GM23338 (cell line): Measurements from ENCODE around the gene PDLIM5.

Experiments used
- CREB1 ChIP-seq: fragments of 250-450 bp; sonication (Bioruptor Pico); IDR thresholded peaks from 2 replicates; pipeline ENCODE4 v1.5.0; 2020; ENCODE audit warnings: low read depth, mild to moderate bottlenecking, moderate library complexity
- CTCF ChIP-seq, 2 experiments: fragments of 200-600 bp in 1 of 2; sonication (generic) in 1 of 2; conservative IDR thresholded peaks; 2 replicates each; pipeline versions ENCODE4 v1.5.1 to v1.6.1; 2016 to 2017; ENCODE audit warnings: antibody characterized with exemption in 2 of 2, low read depth in 2 of 2, mild to moderate bottlenecking in 2 of 2, moderate library complexity in 1 of 2
- EZH2 ChIP-seq: fragments of 200-600 bp; sonication (generic); IDR thresholded peaks from one replicate; pipeline ENCODE4 v1.8.0; 2017; ENCODE audit warnings: antibody characterized with exemption, mild to moderate bottlenecking, low read depth; ENCODE audit not compliant: unreplicated experiment
- EZH2phosphoT487 ChIP-seq: fragments of 200-600 bp; sonication (generic); IDR thresholded peaks from one replicate; pipeline ENCODE4 v1.8.1; 2018; ENCODE audit warnings: antibody characterized with exemption; ENCODE audit not compliant: unreplicated experiment
- JUNB ChIP-seq: IDR thresholded peaks from one replicate; pipeline ENCODE4 v1.6.1; 2016; ENCODE audit warnings: antibody characterized with exemption; ENCODE audit not compliant: unreplicated experiment
- POLR2AphosphoS5 ChIP-seq: IDR thresholded peaks from 2 replicates; pipeline ENCODE4 v1.6.1; 2016; ENCODE audit warnings: antibody characterized with exemption, low read depth
- TF ChIP-seq, protein P1 (sequence below): IDR thresholded peaks from one replicate; pipeline ENCODE4 v1.6.1; 2018; ENCODE audit warnings: antibody characterized with exemption; ENCODE audit not compliant: unreplicated experiment
- TF ChIP-seq, protein P2 (sequence below): IDR thresholded peaks from 2 replicates; pipeline ENCODE4 v1.6.1; 2016; ENCODE audit warnings: antibody characterized with exemption

- TF ChIP-seq JUNB, result no peak
- TF ChIP-seq CREB1, result no peak
- no peak for TF ChIP-seq CTCF (conservative IDR thresholded peaks at IDR 0.05; ENCODE audit: low read depth in 2 of 2)
- TF ChIP-seq, protein P1, sequence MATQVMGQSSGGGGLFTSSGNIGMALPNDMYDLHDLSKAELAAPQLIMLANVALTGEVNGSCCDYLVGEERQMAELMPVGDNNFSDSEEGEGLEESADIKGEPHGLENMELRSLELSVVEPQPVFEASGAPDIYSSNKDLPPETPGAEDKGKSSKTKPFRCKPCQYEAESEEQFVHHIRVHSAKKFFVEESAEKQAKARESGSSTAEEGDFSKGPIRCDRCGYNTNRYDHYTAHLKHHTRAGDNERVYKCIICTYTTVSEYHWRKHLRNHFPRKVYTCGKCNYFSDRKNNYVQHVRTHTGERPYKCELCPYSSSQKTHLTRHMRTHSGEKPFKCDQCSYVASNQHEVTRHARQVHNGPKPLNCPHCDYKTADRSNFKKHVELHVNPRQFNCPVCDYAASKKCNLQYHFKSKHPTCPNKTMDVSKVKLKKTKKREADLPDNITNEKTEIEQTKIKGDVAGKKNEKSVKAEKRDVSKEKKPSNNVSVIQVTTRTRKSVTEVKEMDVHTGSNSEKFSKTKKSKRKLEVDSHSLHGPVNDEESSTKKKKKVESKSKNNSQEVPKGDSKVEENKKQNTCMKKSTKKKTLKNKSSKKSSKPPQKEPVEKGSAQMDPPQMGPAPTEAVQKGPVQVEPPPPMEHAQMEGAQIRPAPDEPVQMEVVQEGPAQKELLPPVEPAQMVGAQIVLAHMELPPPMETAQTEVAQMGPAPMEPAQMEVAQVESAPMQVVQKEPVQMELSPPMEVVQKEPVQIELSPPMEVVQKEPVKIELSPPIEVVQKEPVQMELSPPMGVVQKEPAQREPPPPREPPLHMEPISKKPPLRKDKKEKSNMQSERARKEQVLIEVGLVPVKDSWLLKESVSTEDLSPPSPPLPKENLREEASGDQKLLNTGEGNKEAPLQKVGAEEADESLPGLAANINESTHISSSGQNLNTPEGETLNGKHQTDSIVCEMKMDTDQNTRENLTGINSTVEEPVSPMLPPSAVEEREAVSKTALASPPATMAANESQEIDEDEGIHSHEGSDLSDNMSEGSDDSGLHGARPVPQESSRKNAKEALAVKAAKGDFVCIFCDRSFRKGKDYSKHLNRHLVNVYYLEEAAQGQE, result no peak
- no peak for TF ChIP-seq EZH2
- TF ChIP-seq EZH2phosphoT487, result no peak
- no peak for TF ChIP-seq POLR2AphosphoS5
- TF ChIP-seq, protein P2, sequence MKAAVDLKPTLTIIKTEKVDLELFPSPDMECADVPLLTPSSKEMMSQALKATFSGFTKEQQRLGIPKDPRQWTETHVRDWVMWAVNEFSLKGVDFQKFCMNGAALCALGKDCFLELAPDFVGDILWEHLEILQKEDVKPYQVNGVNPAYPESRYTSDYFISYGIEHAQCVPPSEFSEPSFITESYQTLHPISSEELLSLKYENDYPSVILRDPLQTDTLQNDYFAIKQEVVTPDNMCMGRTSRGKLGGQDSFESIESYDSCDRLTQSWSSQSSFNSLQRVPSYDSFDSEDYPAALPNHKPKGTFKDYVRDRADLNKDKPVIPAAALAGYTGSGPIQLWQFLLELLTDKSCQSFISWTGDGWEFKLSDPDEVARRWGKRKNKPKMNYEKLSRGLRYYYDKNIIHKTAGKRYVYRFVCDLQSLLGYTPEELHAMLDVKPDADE, result no peak
These were observed 237.6 kb downstream of the PDLIM5 start for GRCh38 chr4:94689155-94689860.
